Kidney (tissue), 14 donors: ENCODE measurements around the gene METRNL. TPM values are rescaled to one million over a fixed set of nuclear protein-coding genes. Genes with fewer than 3 reads are reported as not detected.
A peak's percentile ranks its signal among the peaks of the same experiment; 100 is the strongest.

Experiments used
- DNase-seq, 5 donors: peaks; one replicate each; pipeline ENCODE4 v3.0.0-alpha.2; 2013 to 2020
- FAIRE-seq: peaks from 2 replicates; lab custom pipeline; 2012; peaks lifted over from hg19 to GRCh38; lab: Jason Lieb, UNC
- H3K27ac ChIP-seq, 2 donors: one replicate each; pipeline ENCODE4 v1.7.0; 2013; ENCODE audit warnings: low read depth in 2 of 2, low read length in 2 of 2, inconsistent platforms in 1 of 2
- H3K27me3 ChIP-seq: one replicate; pipeline ENCODE4 v1.7.1; 2013; ENCODE audit warnings: low read length, inconsistent platforms; ENCODE audit not compliant: control insufficient read depth, insufficient read depth
- H3K36me3 ChIP-seq, 3 donors: one replicate each; pipeline versions ENCODE4 v1.7.0 to v1.7.1; 2013; ENCODE audit warnings: low read length in 3 of 3, control low read depth in 1 of 3, inconsistent platforms in 1 of 3; ENCODE audit not compliant: insufficient read depth in 3 of 3, control insufficient read depth in 2 of 3
- H3K4me1 ChIP-seq, 3 donors: one replicate each; pipeline versions ENCODE4 v1.7.0 to v1.7.1; 2013; ENCODE audit warnings: low read length in 3 of 3, inconsistent platforms in 1 of 3, low read depth in 1 of 3; ENCODE audit not compliant: control insufficient read depth in 2 of 3, insufficient read depth in 2 of 3
- H3K4me3 ChIP-seq, 3 donors: one replicate each; pipeline versions ENCODE4 v1.7.0 to v1.8.1; 2013; ENCODE audit warnings: low read length in 3 of 3, control low read depth in 1 of 3, inconsistent platforms in 1 of 3
- H3K9ac ChIP-seq, 3 donors: one replicate each; pipeline versions ENCODE4 v1.7.0 to v1.7.1; 2013; ENCODE audit warnings: low read length in 3 of 3, control low read depth in 1 of 3, inconsistent platforms in 1 of 3
- H3K9me3 ChIP-seq, 3 donors: one replicate each; pipeline versions ENCODE4 v1.7.0 to v1.7.1; 2013; ENCODE audit warnings: low read length in 3 of 3, control low read depth in 1 of 3, inconsistent platforms in 1 of 3; ENCODE audit not compliant: control insufficient read depth in 2 of 3, insufficient read depth in 1 of 3
- CTCF ChIP-seq: IDR thresholded peaks from 3 replicates; pipeline ENCODE4 v1.5.1; 2012; ENCODE audit warnings: mild to moderate bottlenecking, moderate library complexity, borderline replicate concordance; ENCODE audit not compliant: insufficient read depth; ENCODE audit errors: extremely low read depth
- intact Hi-C: fragments of 100-400 bp; cut with DNase I; formaldehyde crosslinking; loops from one replicate; pipeline ENCODE4 v1.11.1; 2022
- polyA plus RNA-seq: library from polyadenylated mRNA; stranded (reverse); fragments of 350-450 nt; fragmentation: Illumina TruSeq; extraction: RNeasy Lipid Tissue Mini Kit (QIAGEN cat#74804); gene quantifications from one replicate; pipeline ENCODE4 v1.2.3, GENCODE V29; 2014; ENCODE audit warnings: low read depth, low replicate concordance; ENCODE audit not compliant: insufficient read depth
- total RNA-seq: library from RNA; stranded (reverse); fragmentation: NEBNext Ultra II Directional; extraction: Animal tissue kit (Norgen Biotek cat#: 25700); gene quantifications from one replicate; pipeline ENCODE4 v1.2.1, GENCODE V29; 2021
- donor health status: control.
- donor health status: control.
- donor health status: control.
- donor health status: control.
- donor health status: control.
- donor health status: DM: yes; HTN: yes; CAD: no.
- donor health status: Normal renal cell carcinoma (clear cell type).

The METRNL gene
- total and polyA plus RNA-seq, 2 donors from 2014 or later: 61.5 to 107 TPM

- intact Hi-C loops: no loop called here
- no peak for DNase-seq
- TF ChIP-seq CTCF: no peak
- Histone ChIP-seq H3K9ac (no peak overlapping the region), H3K36me3 (peaks cover 0 to 10% (median 0%) of the 10 kb centered on the region in 3 donors), H3K9me3 (no peaks in the 10 kb centered on the region), H3K4me1 (peaks cover 7 to 59% (median 9%) of the 10 kb centered on the region in 3 donors), H3K4me3 (no peak overlapping the region), H3K27me3 (no peaks in the 10 kb centered on the region), H3K27ac (no peak overlapping the region)
- FAIRE-seq: no peak
Observed at GRCh38 chr17:83088451-83088850, 9.0 kb downstream of the METRNL start.

- Histone ChIP-seq H3K9ac (no peak overlapping the region), H3K27ac (peak overlapping the region in 1 of 2 donors; percentile 17), H3K9me3 (no peaks in the 10 kb centered on the region), H3K4me1 (peaks cover 2 to 56% (median 4%) of the 10 kb centered on the region in 3 donors), H3K36me3 (peaks cover 0 to 10% (median 0%) of the 10 kb centered on the region in 3 donors), H3K27me3 (no peaks in the 10 kb centered on the region), H3K4me3 (no peak overlapping the region)
- intact Hi-C loops: no loop called here
- no peak for DNase-seq
- no peak for FAIRE-seq
- no peak for TF ChIP-seq CTCF
Observed at GRCh38 chr17:83088909-83089308, 9.5 kb downstream of the METRNL start.

GRCh38 chr17:83089328-83090132, 10.1 kb downstream of the METRNL start:
- H3K9me3 ChIP-seq: no peaks in the 10 kb centered on the region
- H3K36me3 ChIP-seq: peaks cover 0 to 16% (median 0%) of the 10 kb centered on the region in 3 donors
- peaks cover 0 to 49% (median 0%) of the 10 kb centered on the region in 3 donors for H3K4me1 ChIP-seq
- peak in 3 of 5 donors; percentile 45 to 67 (median 59) for DNase-seq
- no peaks in the 10 kb centered on the region for H3K27me3 ChIP-seq
- peak overlapping the region in 1 of 2 donors; percentile 28 for H3K27ac ChIP-seq
- intact Hi-C loops: no loop called here
- no peak overlapping the region for H3K4me3 ChIP-seq
- no peak overlapping the region for H3K9ac ChIP-seq
- TF ChIP-seq CTCF: no peak
- no peak for FAIRE-seq
